ACC112 (cell line): ENCODE measurements around the gene SELPLG.
"Not testable (repeated sequence)": the region's sequence is repeated elsewhere in the genome, so short reads cannot be mapped to it uniquely, and the experiment has no call there.

Experiments used
- H2AFZ ChIP-seq: fragments of 200-600 bp; sonication (generic); one replicate; pipeline ENCODE4 v1.6.0; 2017; ENCODE audit warnings: antibody characterized with exemption, low read length; ENCODE audit not compliant: unreplicated experiment
- H3K27ac ChIP-seq: fragments of 200-600 bp; sonication (generic); 2 replicates; pipeline ENCODE4 v1.5.1; 2014; ENCODE audit warnings: low read depth, mild to moderate bottlenecking, antibody characterized with exemption, low read length, moderate library complexity
- H3K27me3 ChIP-seq: fragments of 200-600 bp; sonication (generic); 2 replicates; pipeline ENCODE4 v1.6.1; 2014; ENCODE audit warnings: mild to moderate bottlenecking, antibody characterized with exemption, low read length, moderate library complexity, mixed read lengths; ENCODE audit not compliant: insufficient read depth
- H3K36me3 ChIP-seq: fragments of 200-600 bp; sonication (generic); 2 replicates; pipeline ENCODE4 v1.6.1; 2016; ENCODE audit warnings: mild to moderate bottlenecking, antibody characterized with exemption, low read length, moderate library complexity, mixed read lengths; ENCODE audit not compliant: insufficient read depth
- H3K4me1 ChIP-seq: fragments of 200-600 bp; sonication (generic); one replicate; pipeline ENCODE4 v1.6.1; 2016; ENCODE audit warnings: low read length, mixed read lengths; ENCODE audit not compliant: insufficient read depth, unreplicated experiment, control insufficient read depth
- H3K4me3 ChIP-seq: fragments of 200-600 bp; sonication (generic); 2 replicates; pipeline ENCODE4 v1.5.1; 2014; ENCODE audit warnings: mild to moderate bottlenecking, low read depth, low read length
- H3K79me2 ChIP-seq: fragments of 200-600 bp; sonication (generic); one replicate; pipeline ENCODE4 v1.6.0; 2016; ENCODE audit warnings: low read length; ENCODE audit not compliant: control insufficient read depth, unreplicated experiment, insufficient read depth

SELPLG gene

GRCh38 chr12:108575199-108575912 is 58.3 kb downstream of the SELPLG start:
- H3K4me1 ChIP-seq, result no peaks in the 10 kb centered on the region
- no peak overlapping the region for H3K4me3 ChIP-seq
- H3K27me3 ChIP-seq, result no peaks in the 10 kb centered on the region
- H3K36me3 ChIP-seq, result no peaks in the 10 kb centered on the region
- H3K27ac ChIP-seq, result no peak overlapping the region
- no peak overlapping the region for H2AFZ ChIP-seq
- no peaks in the 10 kb centered on the region for H3K79me2 ChIP-seq

GRCh38 chr12:108574276-108574675 is 59.4 kb downstream of the SELPLG start:
- H2AFZ ChIP-seq, H3K36me3 ChIP-seq, H3K4me3 ChIP-seq, H3K4me1 ChIP-seq, H3K79me2 ChIP-seq, H3K27me3 ChIP-seq, H3K27ac ChIP-seq: not testable (repeated sequence)

GRCh38 chr12:108573317-108573716 is 60.4 kb downstream of the SELPLG start:
- no peaks in the 10 kb centered on the region for H3K79me2 ChIP-seq
- H3K4me1 ChIP-seq, result no peaks in the 10 kb centered on the region

GRCh38 chr12:108572166-108572790 is 61.4 kb downstream of the SELPLG start:
- no peak overlapping the region for H3K27ac ChIP-seq
- no peaks in the 10 kb centered on the region for H3K27me3 ChIP-seq
- H3K79me2 ChIP-seq, result no peaks in the 10 kb centered on the region
- no peak overlapping the region for H2AFZ ChIP-seq
- H3K36me3 ChIP-seq, result no peaks in the 10 kb centered on the region; the same call in 1 of the 2 replicates
- peaks cover 6% of the 10 kb centered on the region for H3K4me1 ChIP-seq
- H3K4me3 ChIP-seq, result no peak overlapping the region

More at GRCh38 chr12:108573317-108573716, 60.4 kb downstream of the SELPLG start:
- no peaks in the 10 kb centered on the region; the same call in 1 of the 2 replicates for H3K36me3 ChIP-seq
- H3K27ac ChIP-seq, result no peak overlapping the region
- H3K27me3 ChIP-seq, result no peaks in the 10 kb centered on the region
- H2AFZ ChIP-seq, result no peak overlapping the region
- no peak overlapping the region for H3K4me3 ChIP-seq
